ENCODE results near the gene SLC25A44. TPM values are rescaled to one million over a fixed set of nuclear protein-coding genes. Genes with fewer than 3 reads are reported as not detected.

The SLC25A44 gene
- total and polyA plus RNA-seq, 2 of the 8 experiments (the other 6 are each of a cell fraction or from before 2014, with no cell fraction given), result 23.4 to 32.1 TPM

DNA sequence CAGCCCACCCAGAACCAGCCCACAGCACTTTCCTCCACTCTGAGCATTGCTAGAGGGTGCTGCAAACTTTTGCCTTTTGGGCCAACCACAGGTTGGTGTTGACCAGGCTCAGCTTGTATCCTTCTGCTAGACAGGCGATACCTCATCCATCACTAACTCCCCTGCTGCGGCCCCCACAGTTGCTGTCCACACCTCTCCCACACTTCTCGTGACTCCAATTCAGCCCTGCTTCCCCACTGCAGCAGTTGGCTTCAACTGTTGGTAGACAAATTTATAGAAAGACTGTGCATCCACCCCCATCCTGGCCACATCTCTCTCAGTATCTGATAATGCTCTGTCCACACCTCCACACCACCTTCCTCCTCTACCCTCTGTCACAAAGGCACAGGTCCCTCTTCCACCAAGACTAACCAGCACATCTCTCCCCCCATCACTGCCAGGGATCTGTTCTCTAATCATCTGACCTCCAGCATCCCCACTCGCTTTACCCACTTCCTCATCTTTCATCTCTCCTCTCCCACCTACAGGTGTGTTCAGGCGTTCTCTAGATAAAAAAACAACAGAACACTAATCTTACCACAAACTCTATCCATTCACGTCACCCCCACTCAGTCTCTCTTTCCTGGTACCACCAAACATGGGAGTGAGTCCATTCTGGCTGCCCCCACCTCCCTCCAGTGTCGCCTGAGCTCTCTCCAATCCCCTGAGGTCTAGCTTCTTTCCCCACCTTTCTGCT lies 15.8 kb upstream of the SLC25A44 start:
- no peaks in the 10 kb centered on the region for H4K20me1 ChIP-seq (replicated peaks in 1 of 2; ENCODE audit: control insufficient read depth in 1 of 2, insufficient read depth in 2 of 2, low read length in 2 of 2)
- no peak overlapping the region for H3K23ac ChIP-seq (ENCODE audit: insufficient read length)
- peaks cover 6 to 21% (median 14%) of the 10 kb centered on the region in 4 experiments for H3K4me1 ChIP-seq (replicated peaks in 1 of 4; ENCODE audit: control insufficient read depth in 3 of 4, insufficient read depth in 4 of 4, low read length in 3 of 4)
- H2AK5ac ChIP-seq (ENCODE audit: low read depth, low read length), result peak overlapping the region; percentile 44
- H2BK20ac ChIP-seq (ENCODE audit: low read length), result peak overlapping the region; percentile 93
- peak overlapping the region in 1 of 4 experiments; percentile 11; a peak in 1 of 7 replicates for H3K9ac ChIP-seq (replicated peaks in 1 of 4; ENCODE audit: extremely low read depth in 1 of 4, low read depth in 3 of 4, low read length in 3 of 4)
- H4K8ac ChIP-seq (ENCODE audit: extremely low read depth, insufficient read depth, low read length), result no peak overlapping the region
- H3K79me1 ChIP-seq (ENCODE audit: low read depth, low read length), result no peaks in the 10 kb centered on the region
- no peak overlapping the region for H2AFZ ChIP-seq (ENCODE audit: low read length)
- H2BK5ac ChIP-seq (ENCODE audit: low read depth, low read length), result peak overlapping the region; percentile 30
- no peak overlapping the region; the same call in 1 of the 2 replicates for H3K27ac ChIP-seq (ENCODE audit: low read depth, low read length)
- DNase-seq (ENCODE audit: low read depth in 1 of 2, low spot score in 2 of 2) (no peak), FAIRE-seq (no peak)
- POLR2A ChIA-PET (ENCODE audit: partially characterized antibody), result interaction anchor here (0.6 to 2.4 kb wide), 8 partner anchors 14 to 63 kb away, joined by 3 to 6 read pairs (median 4); partner anchors contain the start of gene PMF1
- H3K4me2 ChIP-seq (ENCODE audit: insufficient read depth in 1 of 2, low read depth in 2 of 2, low read length in 2 of 2), result peak overlapping the region in 1 of 2 experiments; percentile 24; a peak in 1 of 4 replicates
- H4K91ac ChIP-seq (replicated peaks; ENCODE audit: insufficient read length, low read length), result peak overlapping the region; percentile 72
- peaks cover 0 to 35% (median 0%) of the 10 kb centered on the region in 4 experiments; a peak in 2 of 8 replicates for H3K36me3 ChIP-seq (ENCODE audit: control insufficient read depth in 2 of 4, insufficient read depth in 4 of 4, low read length in 3 of 4)
- H2BK120ac ChIP-seq (replicated peaks; ENCODE audit: low read depth, low read length), result peak overlapping the region; percentile 24
- peak overlapping the region; percentile 18 for H4K5ac ChIP-seq (ENCODE audit: insufficient read length, low read depth, low read length)
- H2BK12ac ChIP-seq (ENCODE audit: low read depth, low read length), result peak overlapping the region; percentile 40
- no peaks in the 10 kb centered on the region for H3K27me3 ChIP-seq (replicated peaks in 1 of 4; ENCODE audit: control insufficient read depth in 3 of 4, extremely low read depth in 1 of 4, insufficient read depth in 3 of 4, low read length in 3 of 4)
- H3K79me2 ChIP-seq (ENCODE audit: control insufficient read depth in 1 of 2, insufficient read depth in 2 of 2, low read length in 2 of 2), result no peaks in the 10 kb centered on the region
- WGBS, 2 experiments (ENCODE audit: extremely low coverage in 1 of 2, insufficient coverage in 1 of 2, insufficient read length in 1 of 2, insufficient replicate concordance in 2 of 2, low coverage in 1 of 2, low lambda C conversion rate in 2 of 2, missing lambda C conversion rate in 1 of 2), result 82% methylated on average over 7 of the region's 7 CpGs; no CpG with 5 or more reads in 1 of the 2 experiments
- no peak overlapping the region for H3K4me3 ChIP-seq (ENCODE audit: extremely low read depth in 1 of 4, insufficient read depth in 2 of 4, low read depth in 3 of 4, low read length in 4 of 4)
- peak overlapping the region; percentile 71 for H3K18ac ChIP-seq (ENCODE audit: extremely low read depth, low read length)
- H3K9me3 ChIP-seq (ENCODE audit: insufficient read depth in 2 of 2, low read depth in 1 of 2, low read length in 1 of 2), result no peaks in the 10 kb centered on the region
- H3K14ac ChIP-seq (ENCODE audit: insufficient read length), result peak overlapping the region; percentile 63
- CTCF ChIA-PET (ENCODE audit: partially characterized antibody), result interaction anchor here (0.6 to 8.8 kb wide), 7 partner anchors 16 to 168 kb away, joined by 3 to 65 read pairs (median 3); no protein-coding TSS in a partner anchor
- no peak overlapping the region for H3K56ac ChIP-seq (replicated peaks; ENCODE audit: insufficient read length, low read depth, low read length)
- H3K4ac ChIP-seq (replicated peaks; ENCODE audit: insufficient read length, low read depth, low read length), result no peak overlapping the region
- 0 out of 2 replicates have a peak overlapping the region, but pooled peaks have one; percentile 46 for H2BK15ac ChIP-seq (ENCODE audit: low read length)
- H3K23me2 ChIP-seq (ENCODE audit: low read depth, low read length), result no peaks in the 10 kb centered on the region
- TF ChIP-seq CBX5 (IDR thresholded peaks at IDR 0.05; ENCODE audit: low read depth, low read length) (no peak), TBP (IDR thresholded peaks at IDR 0.05; ENCODE audit: low read depth, low read length) (no peak)
- TF ChIP-seq, protein P1, sequence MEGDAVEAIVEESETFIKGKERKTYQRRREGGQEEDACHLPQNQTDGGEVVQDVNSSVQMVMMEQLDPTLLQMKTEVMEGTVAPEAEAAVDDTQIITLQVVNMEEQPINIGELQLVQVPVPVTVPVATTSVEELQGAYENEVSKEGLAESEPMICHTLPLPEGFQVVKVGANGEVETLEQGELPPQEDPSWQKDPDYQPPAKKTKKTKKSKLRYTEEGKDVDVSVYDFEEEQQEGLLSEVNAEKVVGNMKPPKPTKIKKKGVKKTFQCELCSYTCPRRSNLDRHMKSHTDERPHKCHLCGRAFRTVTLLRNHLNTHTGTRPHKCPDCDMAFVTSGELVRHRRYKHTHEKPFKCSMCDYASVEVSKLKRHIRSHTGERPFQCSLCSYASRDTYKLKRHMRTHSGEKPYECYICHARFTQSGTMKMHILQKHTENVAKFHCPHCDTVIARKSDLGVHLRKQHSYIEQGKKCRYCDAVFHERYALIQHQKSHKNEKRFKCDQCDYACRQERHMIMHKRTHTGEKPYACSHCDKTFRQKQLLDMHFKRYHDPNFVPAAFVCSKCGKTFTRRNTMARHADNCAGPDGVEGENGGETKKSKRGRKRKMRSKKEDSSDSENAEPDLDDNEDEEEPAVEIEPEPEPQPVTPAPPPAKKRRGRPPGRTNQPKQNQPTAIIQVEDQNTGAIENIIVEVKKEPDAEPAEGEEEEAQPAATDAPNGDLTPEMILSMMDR (IDR thresholded peaks at IDR 0.05; ENCODE audit: control extremely low read depth in 1 of 3, insufficient read depth in 1 of 3, low read depth in 1 of 3, low read length in 3 of 3), result no peak
